Measurements from ENCODE around the gene RNPS1. TPM values are rescaled to one million over a fixed set of nuclear protein-coding genes. Genes with fewer than 3 reads are reported as not detected.

Gene RNPS1
- total RNA-seq, 2 donors from 2014 or later = 94.5 to 157 TPM

DNA sequence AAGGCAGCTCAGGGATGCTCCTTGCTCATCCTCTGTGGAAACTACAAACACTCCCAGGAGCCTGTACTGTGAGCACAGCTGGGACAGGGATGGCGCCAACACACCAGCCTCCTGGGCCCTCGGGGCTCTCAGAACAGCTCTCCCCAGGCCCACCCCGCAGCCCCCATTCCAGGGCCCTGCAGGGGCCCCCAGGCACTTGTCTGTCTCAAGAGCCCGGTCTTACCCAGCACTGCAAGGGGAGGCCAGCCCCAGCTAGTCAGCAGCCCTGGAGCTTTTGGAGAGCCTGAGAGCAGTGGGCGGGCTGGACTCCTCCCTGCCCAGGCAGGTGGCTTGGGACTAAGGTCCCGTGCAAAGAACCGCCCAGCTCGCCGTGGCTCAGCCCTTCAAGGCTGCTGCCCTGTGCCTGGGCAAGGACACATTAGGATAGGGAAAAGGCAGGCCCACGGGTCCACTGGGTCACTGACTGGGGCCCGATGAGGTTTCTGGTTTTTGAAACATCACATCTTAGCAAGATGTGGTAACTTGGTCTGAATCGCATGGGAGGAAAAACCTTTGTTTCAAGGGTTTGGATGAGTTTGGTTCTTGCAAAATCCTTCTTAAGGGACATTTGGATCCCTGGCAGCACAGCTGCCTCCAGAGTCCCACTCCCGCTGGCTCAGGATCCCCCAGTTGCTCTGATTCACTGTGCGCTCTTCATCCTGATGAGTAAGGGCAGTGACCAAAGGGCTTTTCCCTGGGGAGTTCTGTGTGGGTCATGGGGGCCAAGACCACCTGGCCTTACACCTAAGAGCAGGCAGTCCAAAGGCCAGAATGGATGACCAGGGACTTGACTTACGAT, 28.9 kb downstream of the RNPS1 start:
- ATAC-seq (ENCODE audit: insufficient number of reproducible peaks, low FRiP score, low read depth) = no peak
- H3K27me3 ChIP-seq (replicated peaks; ENCODE audit: insufficient read depth) = no peaks in the 10 kb centered on the region
- H3K36me3 ChIP-seq = peaks cover 32% of the 10 kb centered on the region

DNA sequence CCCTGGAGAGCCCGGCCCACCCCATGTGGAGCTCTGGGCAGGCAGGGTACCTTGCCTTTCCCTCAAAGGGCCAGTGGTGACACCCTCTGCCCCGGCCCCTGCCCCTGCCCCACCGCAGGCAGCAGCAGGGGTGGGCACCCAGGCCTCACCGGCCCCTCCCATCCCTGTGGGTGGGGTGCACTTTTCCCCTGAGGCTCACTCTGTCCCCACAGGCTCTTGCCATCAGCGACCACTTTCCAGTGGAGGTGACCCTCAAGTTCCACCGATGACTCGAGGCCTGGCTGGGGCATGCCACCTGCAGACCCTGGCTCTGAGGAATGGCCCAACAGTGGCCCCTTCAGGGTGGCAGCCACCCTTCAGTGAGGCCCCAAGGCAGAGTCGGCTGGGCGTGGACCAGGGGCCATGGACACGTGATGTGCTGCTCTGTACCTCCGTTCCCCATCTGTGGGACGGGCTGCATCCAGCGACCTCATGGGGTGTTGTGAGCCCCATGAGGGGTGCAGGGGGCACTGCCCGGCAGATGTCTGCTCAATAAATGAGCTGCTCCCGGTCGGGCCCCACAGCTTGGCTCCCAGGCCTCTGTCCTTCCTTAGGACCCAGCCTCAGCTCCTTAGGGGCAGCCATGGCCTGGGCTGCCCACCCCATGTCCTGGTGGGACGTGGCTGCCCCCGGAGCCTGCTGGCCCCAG, 29.6 kb downstream of the RNPS1 start:
- H3K36me3 ChIP-seq = peaks cover 35% of the 10 kb centered on the region
- no peak overlapping the region for H3K27ac ChIP-seq
- TF ChIP-seq, protein P1, sequence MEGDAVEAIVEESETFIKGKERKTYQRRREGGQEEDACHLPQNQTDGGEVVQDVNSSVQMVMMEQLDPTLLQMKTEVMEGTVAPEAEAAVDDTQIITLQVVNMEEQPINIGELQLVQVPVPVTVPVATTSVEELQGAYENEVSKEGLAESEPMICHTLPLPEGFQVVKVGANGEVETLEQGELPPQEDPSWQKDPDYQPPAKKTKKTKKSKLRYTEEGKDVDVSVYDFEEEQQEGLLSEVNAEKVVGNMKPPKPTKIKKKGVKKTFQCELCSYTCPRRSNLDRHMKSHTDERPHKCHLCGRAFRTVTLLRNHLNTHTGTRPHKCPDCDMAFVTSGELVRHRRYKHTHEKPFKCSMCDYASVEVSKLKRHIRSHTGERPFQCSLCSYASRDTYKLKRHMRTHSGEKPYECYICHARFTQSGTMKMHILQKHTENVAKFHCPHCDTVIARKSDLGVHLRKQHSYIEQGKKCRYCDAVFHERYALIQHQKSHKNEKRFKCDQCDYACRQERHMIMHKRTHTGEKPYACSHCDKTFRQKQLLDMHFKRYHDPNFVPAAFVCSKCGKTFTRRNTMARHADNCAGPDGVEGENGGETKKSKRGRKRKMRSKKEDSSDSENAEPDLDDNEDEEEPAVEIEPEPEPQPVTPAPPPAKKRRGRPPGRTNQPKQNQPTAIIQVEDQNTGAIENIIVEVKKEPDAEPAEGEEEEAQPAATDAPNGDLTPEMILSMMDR (IDR thresholded peaks at IDR 0.05) = no peak
- peaks cover 10 to 14% of the 10 kb centered on the region in 2 donors for H3K4me1 ChIP-seq (ENCODE audit: control insufficient read depth in 1 of 2, low read depth in 2 of 2)
- H3K4me3 ChIP-seq = no peak overlapping the region
- no peaks in the 10 kb centered on the region for H3K9me3 ChIP-seq
- DNase-seq (ENCODE audit: low spot score) = no peak
- no peak for ATAC-seq (ENCODE audit: insufficient number of reproducible peaks, low FRiP score, low read depth)
- H3K27me3 ChIP-seq (replicated peaks; ENCODE audit: insufficient read depth) = no peaks in the 10 kb centered on the region

More for the DNA sequence above, 28.9 kb downstream of the RNPS1 start:
- no peak for DNase-seq (ENCODE audit: low spot score)
- H3K9me3 ChIP-seq = no peaks in the 10 kb centered on the region
- no peak overlapping the region for H3K4me3 ChIP-seq
- H3K4me1 ChIP-seq (ENCODE audit: control insufficient read depth in 1 of 2, low read depth in 2 of 2) = peaks cover 10 to 14% of the 10 kb centered on the region in 2 donors
- no peak overlapping the region for H3K27ac ChIP-seq
- TF ChIP-seq, protein P1 (IDR thresholded peaks at IDR 0.05) = no peak

DNA sequence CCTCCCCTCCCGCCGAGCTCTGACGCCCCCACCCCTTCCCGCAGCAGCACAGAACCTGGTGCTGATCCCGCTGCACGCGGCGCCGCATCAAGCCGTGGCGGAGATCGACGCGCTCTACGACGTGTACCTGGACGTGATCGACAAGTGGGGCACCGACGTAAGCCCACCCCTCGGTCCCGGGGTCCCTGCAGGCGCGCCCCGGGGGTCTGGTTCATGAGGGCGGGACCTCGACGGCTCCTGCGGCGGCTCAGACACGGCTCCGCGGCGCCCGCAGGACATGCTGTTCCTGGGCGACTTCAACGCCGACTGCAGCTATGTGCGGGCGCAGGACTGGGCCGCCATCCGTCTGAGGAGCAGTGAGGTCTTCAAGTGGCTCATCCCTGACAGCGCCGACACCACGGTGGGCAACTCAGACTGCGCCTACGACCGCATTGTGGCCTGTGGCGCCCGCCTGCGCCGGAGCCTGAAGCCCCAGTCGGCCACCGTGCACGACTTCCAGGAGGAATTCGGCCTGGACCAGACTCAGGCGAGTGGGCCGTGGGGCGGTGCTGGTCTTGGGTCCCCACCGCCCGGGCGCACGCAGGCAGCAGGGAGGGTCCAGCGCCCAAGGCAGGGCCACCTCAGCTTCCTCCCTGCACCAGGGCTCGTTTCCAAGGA, 30.3 kb downstream of the RNPS1 start:
- Histone ChIP-seq H3K36me3 (peaks cover 37% of the 10 kb centered on the region), H3K27me3 (replicated peaks; ENCODE audit: insufficient read depth) (no peaks in the 10 kb centered on the region), H3K27ac (no peak overlapping the region), H3K9me3 (no peaks in the 10 kb centered on the region), H3K4me3 (no peak overlapping the region), H3K4me1 (ENCODE audit: control insufficient read depth in 1 of 2, low read depth in 2 of 2) (peaks cover 10 to 14% of the 10 kb centered on the region in 2 donors)
- TF ChIP-seq, protein P1 (IDR thresholded peaks at IDR 0.05) = no peak
- ATAC-seq (ENCODE audit: insufficient number of reproducible peaks, low FRiP score, low read depth) (no peak), DNase-seq (ENCODE audit: low spot score) (no peak)

DNA sequence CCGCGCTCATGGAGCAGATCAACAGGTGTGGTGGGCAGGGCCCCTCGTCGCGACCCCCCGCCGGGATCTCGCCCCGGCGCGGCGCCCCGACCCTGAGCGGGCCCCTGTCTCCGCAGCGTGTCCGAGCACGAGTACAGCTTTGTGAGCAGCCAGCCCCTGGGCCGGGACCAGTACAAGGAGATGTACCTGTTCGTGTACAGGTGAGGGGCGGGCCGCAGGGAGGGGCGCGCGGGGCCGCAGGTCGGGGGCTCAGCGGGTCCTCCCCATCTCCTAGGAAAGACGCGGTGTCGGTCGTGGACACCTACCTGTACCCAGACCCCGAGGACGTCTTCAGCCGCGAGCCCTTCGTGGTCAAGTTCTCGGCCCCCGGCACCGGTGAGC, 30.8 kb downstream of the RNPS1 start:
- TF ChIP-seq, protein P1 (IDR thresholded peaks at IDR 0.05) = no peak
- Histone ChIP-seq H3K27me3 (replicated peaks; ENCODE audit: insufficient read depth) (no peaks in the 10 kb centered on the region), H3K9me3 (no peaks in the 10 kb centered on the region), H3K4me3 (peak overlapping the region; percentile 57), H3K36me3 (peaks cover 37% of the 10 kb centered on the region), H3K27ac (no peak overlapping the region), H3K4me1 (ENCODE audit: control insufficient read depth in 1 of 2, low read depth in 2 of 2) (peaks cover 10 to 14% of the 10 kb centered on the region in 2 donors)
- DNase-seq (ENCODE audit: low spot score) = no peak
- no peak for ATAC-seq (ENCODE audit: insufficient number of reproducible peaks, low FRiP score, low read depth)
